HCT116 (cell line): Measurements from ENCODE around the gene TSPAN10.

Source experiments
- JUND ChIP-seq: IDR thresholded peaks from 2 replicates; pipeline ENCODE4 v1.6.1; 2012
- POLR2A ChIP-seq: IDR thresholded peaks from 2 replicates; pipeline ENCODE4 v1.7.0; 2011; ENCODE audit warnings: borderline replicate concordance; ENCODE audit not compliant: insufficient read depth, insufficient read length; ENCODE audit errors: extremely low read depth
- POLR2AphosphoS5 ChIP-seq: IDR thresholded peaks from 2 replicates; pipeline ENCODE4 v1.6.1; 2011; ENCODE audit warnings: mild to moderate bottlenecking, low read depth, low read length, moderate library complexity
- RAD21 ChIP-seq: IDR thresholded peaks from 2 replicates; pipeline ENCODE4 v1.6.1; 2012; ENCODE audit warnings: low read depth, mild to moderate bottlenecking
- ZNF274 ChIP-seq: fragments of 200-500 bp; sonication (Bioruptor generic); IDR thresholded peaks from 2 replicates; pipeline ENCODE4 v1.6.1; 2014; ENCODE audit warnings: mild to moderate bottlenecking, low read depth, low read length, inconsistent platforms
- TF ChIP-seq, protein P1 (sequence below): IDR thresholded peaks from 2 replicates; pipeline ENCODE4 v1.6.1; 2012

GRCh38 chr17:81644496-81644895, 7.5 kb downstream of the TSPAN10 start:
- TF ChIP-seq RAD21: no peak
- no peak for TF ChIP-seq ZNF274
- no peak for TF ChIP-seq POLR2AphosphoS5
- TF ChIP-seq, protein P1, sequence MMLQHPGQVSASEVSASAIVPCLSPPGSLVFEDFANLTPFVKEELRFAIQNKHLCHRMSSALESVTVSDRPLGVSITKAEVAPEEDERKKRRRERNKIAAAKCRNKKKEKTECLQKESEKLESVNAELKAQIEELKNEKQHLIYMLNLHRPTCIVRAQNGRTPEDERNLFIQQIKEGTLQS: no peak
- no peak for TF ChIP-seq JUND
- TF ChIP-seq POLR2A: no peak
